ENCODE measurements around the gene EFNA5. TPM values are rescaled to one million over a fixed set of nuclear protein-coding genes. Genes with fewer than 3 reads are reported as not detected.

EFNA5 gene
- polyA plus RNA-seq, 3 donors, result 0.01 TPM; not detected in 2

GRCh38 chr5:107407713-107408298, 262.9 kb downstream of the EFNA5 start:
- no peak overlapping the region for H3K27ac Mint-ChIP-seq
- H3K9ac ChIP-seq (ENCODE audit: insufficient read depth, low read length, poor library complexity, severe bottlenecking), result no peak overlapping the region

GRCh38 chr5:107404595-107405374, 266.0 kb downstream of the EFNA5 start:
- Histone ChIP-seq H4K20me1 (ENCODE audit: insufficient read depth, low read length) (no peaks in the 10 kb centered on the region), H3K36me3 (replicated peaks in 1 of 2; ENCODE audit: control insufficient read depth in 1 of 2, insufficient read depth in 2 of 2, low read length in 2 of 2) (no peaks in the 10 kb centered on the region), H3K4me1 (ENCODE audit: control insufficient read depth in 1 of 2, insufficient read depth in 2 of 2, low read length in 2 of 2) (no peaks in the 10 kb centered on the region), H3K27me3 (ENCODE audit: control insufficient read depth in 2 of 2, insufficient read depth in 2 of 2, low read length in 2 of 2) (no peaks in the 10 kb centered on the region), H3K9me3 (replicated peaks in 1 of 2; ENCODE audit: control insufficient read depth in 1 of 2, insufficient read depth in 1 of 2, low read length in 2 of 2) (no peaks in the 10 kb centered on the region), H3K4me2 (replicated peaks; ENCODE audit: extremely low read depth, low read length, poor library complexity, severe bottlenecking) (no peak overlapping the region), H3K27ac (ENCODE audit: low read depth in 1 of 2, low read length in 2 of 2) (no peak overlapping the region), H3K79me2 (ENCODE audit: insufficient read depth, low read length) (no peaks in the 10 kb centered on the region), H3K9ac (ENCODE audit: insufficient read depth, low read length, poor library complexity, severe bottlenecking) (no peak overlapping the region), H2AFZ (ENCODE audit: insufficient read depth, low read depth, low read length, poor library complexity, severe bottlenecking) (no peak overlapping the region), H3K4me3 (replicated peaks in 1 of 3; ENCODE audit: low read depth in 2 of 3, low read length in 3 of 3) (no peak overlapping the region)
- Mint-ChIP-seq H3K9me3 (peaks cover 0 to 2% (median 0%) of the 10 kb centered on the region in 7 donors), H3K4me1 (no peaks in the 10 kb centered on the region), H3K36me3 (no peaks in the 10 kb centered on the region), H3K4me3 (no peak overlapping the region), H3K27ac (no peak overlapping the region), H3K27me3 (ENCODE audit: low read depth in 3 of 3) (peaks cover 0 to 1% (median 0%) of the 10 kb centered on the region in 3 donors)
- WGBS (ENCODE audit: insufficient coverage), result 98% methylated on average over 6 of the region's 10 CpGs
- intact Hi-C loops (cut with micrococcal nuclease), result no loop called here
- no peak for DNase-seq
- TF ChIP-seq CTCF (IDR thresholded peaks at IDR 0.05), result no peak

More at GRCh38 chr5:107407713-107408298, 262.9 kb downstream of the EFNA5 start:
- TF ChIP-seq CTCF (IDR thresholded peaks at IDR 0.05), result no peak
- Histone ChIP-seq H3K4me1 (ENCODE audit: control insufficient read depth in 1 of 2, insufficient read depth in 2 of 2, low read length in 2 of 2) (no peaks in the 10 kb centered on the region), H2AFZ (ENCODE audit: insufficient read depth, low read depth, low read length, poor library complexity, severe bottlenecking) (no peak overlapping the region), H3K36me3 (replicated peaks in 1 of 2; ENCODE audit: control insufficient read depth in 1 of 2, insufficient read depth in 2 of 2, low read length in 2 of 2) (no peaks in the 10 kb centered on the region), H3K27ac (ENCODE audit: low read depth in 1 of 2, low read length in 2 of 2) (no peak overlapping the region), H3K4me3 (replicated peaks in 1 of 3; ENCODE audit: low read depth in 2 of 3, low read length in 3 of 3) (no peak overlapping the region), H3K4me2 (replicated peaks; ENCODE audit: extremely low read depth, low read length, poor library complexity, severe bottlenecking) (no peak overlapping the region), H4K20me1 (ENCODE audit: insufficient read depth, low read length) (no peaks in the 10 kb centered on the region), H3K27me3 (ENCODE audit: control insufficient read depth in 2 of 2, insufficient read depth in 2 of 2, low read length in 2 of 2) (no peaks in the 10 kb centered on the region), H3K79me2 (ENCODE audit: insufficient read depth, low read length) (no peaks in the 10 kb centered on the region), H3K9me3 (replicated peaks in 1 of 2; ENCODE audit: control insufficient read depth in 1 of 2, insufficient read depth in 1 of 2, low read length in 2 of 2) (no peaks in the 10 kb centered on the region)
- Mint-ChIP-seq H3K4me3 (no peak overlapping the region), H3K9me3 (peaks cover 0 to 3% (median 0%) of the 10 kb centered on the region in 7 donors), H3K4me1 (no peaks in the 10 kb centered on the region), H3K36me3 (no peaks in the 10 kb centered on the region), H3K27me3 (ENCODE audit: low read depth in 3 of 3) (peaks cover 0 to under 1% (median 0%) of the 10 kb centered on the region in 3 donors)
- intact Hi-C loops (cut with micrococcal nuclease), result no loop called here
- DNase-seq, result no peak
- WGBS (ENCODE audit: insufficient coverage), result 86% methylated on average over 1 of the region's 3 CpGs

All from CD14-positive monocyte (primary cell).